ENCODE data around the gene FAM222B.
A peak's percentile ranks its signal among the peaks of the same experiment; 100 is the strongest.
"Not testable (repeated sequence)": the region's sequence is repeated elsewhere in the genome, so short reads cannot be mapped to it uniquely, and the experiment has no call there.

FAM222B gene

DNA sequence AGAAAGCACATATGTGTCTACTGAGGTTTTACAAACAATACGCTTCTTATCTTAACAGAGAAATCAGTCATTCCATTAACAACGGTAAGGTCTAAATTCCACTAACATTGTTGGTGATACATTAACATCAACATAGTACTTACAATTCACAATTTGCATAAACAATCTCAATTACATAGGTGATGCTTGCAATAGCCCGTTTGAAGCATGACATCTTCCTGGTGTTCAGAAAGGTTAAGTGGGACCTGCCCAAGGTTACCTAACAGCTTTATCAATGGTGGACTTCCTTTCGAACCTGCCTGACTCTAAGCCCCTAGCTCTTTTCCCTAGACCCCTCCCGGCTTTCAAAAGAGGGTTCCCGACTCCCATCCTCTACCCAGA, 699 bp downstream of the FAM222B start:
- no peak for DNase-seq (ENCODE audit: low read depth in 2 of 2)

GRCh38 chr17:28839221-28839620, 3.4 kb downstream of the FAM222B start:
- DNase-seq (ENCODE audit: low read depth in 2 of 2) = no peak

DNA sequence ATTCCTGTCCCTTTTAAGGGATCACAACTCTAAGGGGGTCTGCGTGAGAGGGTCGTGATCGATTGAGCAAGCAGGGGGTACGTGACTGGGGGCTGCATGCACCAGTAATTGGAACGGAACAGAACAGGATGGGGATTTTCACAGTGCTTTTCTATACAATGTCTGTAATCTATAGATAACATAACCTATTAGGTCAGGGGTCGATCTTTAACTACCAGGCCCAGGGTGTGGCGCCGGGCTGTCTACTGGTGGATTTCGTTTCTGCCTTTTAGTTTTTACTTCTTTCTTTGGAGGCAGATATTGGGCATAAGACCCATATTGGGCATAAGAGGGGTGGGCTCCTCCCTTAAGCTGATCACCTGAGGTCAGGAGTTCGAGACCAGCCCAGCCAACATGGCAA, 6.0 kb downstream of the FAM222B start:
- DNase-seq (ENCODE audit: low read depth in 2 of 2) = not testable (repeated sequence)

DNA sequence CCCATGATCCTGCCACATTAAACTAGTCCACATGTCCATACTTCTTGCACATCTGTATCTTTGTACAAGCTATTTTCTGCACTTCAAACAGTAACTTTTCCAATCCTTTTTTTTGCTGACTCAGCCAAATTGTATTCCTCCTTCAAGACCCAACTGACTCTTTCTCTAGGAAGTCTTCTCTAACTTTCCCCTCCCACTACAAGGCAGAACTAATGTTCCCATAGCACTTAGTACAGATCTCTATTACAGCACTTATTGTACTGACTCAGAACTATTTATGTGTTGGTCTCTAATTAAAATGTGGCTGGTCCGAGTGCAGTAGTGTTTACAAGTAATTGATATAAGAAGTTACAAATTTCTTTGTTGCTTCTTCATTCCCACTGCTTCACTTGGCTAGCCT, 8.2 kb downstream of the FAM222B start:
- DNase-seq (ENCODE audit: low read depth in 2 of 2) = no peak

GRCh38 chr17:28828294-28829040, 14.1 kb downstream of the FAM222B start:
- no peak for DNase-seq (ENCODE audit: low read depth in 2 of 2)

GRCh38 chr17:28827672-28828071, 14.9 kb downstream of the FAM222B start:
- DNase-seq (ENCODE audit: low read depth in 2 of 2) = no peak

DNA sequence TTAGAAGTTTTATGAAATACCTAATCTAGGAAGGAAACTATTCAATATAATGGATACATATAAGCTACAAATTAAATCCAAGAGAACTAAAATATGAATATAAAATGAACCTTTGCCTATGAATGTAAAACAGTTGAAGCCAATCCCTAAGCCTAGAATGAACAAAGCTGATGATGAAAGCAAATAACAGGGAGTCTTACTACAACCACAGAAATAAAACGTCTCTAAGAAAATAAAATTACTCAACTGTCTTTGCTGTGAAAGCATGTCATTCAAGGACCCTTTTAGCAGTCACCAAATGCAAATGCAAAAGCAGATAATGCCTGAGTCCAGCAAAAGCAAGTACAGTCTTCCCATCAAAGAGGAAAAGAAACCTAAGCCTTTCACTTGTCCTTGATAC, 23.0 kb downstream of the FAM222B start:
- no peak for DNase-seq (ENCODE audit: low read depth in 2 of 2)

- no peak for DNase-seq (ENCODE audit: low read depth in 2 of 2)
Measured at GRCh38 chr17:28818819-28819221, 23.8 kb downstream of the FAM222B start.

GRCh38 chr17:28816540-28816939, 26.1 kb downstream of the FAM222B start:
- no peak for DNase-seq (ENCODE audit: low read depth in 2 of 2)

- DNase-seq (ENCODE audit: low read depth in 2 of 2) = no peak
Measured at GRCh38 chr17:28812748-28813377, 29.7 kb downstream of the FAM222B start.

- DNase-seq (ENCODE audit: low read depth in 2 of 2) = peak; percentile 88 to 90
Measured at GRCh38 chr17:28812091-28812747, 30.4 kb downstream of the FAM222B start.

DNA sequence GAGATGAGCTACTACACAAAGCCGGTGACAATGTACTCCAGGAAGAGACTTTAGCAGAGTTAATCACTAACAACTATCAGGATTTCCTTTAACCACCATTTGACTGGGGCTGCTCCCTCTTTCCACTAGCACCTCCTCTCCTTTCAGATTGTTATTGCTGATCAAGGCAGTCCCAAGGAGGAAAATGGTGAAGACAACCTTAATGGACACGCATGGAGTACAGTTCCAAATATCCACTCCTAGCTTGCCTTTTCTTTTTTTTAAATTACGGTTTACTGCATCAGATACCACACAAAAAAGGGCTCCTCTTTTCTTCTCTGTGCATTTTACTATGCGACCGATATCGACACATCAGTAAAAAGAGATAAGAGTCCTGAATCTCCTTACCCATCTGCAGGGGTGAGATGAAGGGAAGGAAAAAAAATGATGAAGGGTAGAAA, 30.9 kb downstream of the FAM222B start:
- no peak for DNase-seq (ENCODE audit: low read depth in 2 of 2)

GRCh38 chr17:28810437-28810836, 32.2 kb downstream of the FAM222B start:
- no peak for DNase-seq (ENCODE audit: low read depth in 2 of 2)

DNA sequence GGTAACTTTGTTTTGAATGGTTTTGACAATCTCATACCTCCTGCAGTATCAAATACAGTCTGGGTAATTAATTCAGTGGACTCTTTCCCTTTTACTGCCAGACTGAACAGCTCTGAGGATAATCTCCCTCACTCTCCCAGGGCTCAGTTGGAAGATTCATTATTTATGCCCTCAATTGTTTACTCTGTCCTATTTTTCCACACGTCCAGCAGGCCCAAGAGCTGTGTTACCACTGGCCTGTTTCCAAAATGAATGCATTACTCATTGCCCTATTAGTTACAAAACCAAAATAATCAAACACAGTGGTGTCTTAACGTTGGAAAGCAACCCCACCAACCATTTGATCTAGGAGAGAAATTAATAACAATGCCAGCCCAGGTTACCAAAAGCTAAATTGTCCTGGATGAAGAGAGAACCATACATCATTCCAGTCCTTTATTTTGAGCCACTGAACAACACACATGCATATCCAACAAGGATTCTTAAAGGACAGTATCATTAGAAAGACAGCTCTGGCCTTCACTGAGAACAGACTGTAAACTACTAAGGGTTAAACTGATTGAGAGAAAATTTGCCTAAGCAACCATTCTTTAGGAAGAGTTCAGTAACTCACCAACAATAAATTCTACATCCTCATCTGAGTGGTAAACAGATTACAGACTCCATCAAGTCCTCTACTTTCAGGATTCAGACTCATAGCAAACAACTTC, 34.5 kb downstream of the FAM222B start:
- no peak for DNase-seq (ENCODE audit: low read depth in 2 of 2)

DNA sequence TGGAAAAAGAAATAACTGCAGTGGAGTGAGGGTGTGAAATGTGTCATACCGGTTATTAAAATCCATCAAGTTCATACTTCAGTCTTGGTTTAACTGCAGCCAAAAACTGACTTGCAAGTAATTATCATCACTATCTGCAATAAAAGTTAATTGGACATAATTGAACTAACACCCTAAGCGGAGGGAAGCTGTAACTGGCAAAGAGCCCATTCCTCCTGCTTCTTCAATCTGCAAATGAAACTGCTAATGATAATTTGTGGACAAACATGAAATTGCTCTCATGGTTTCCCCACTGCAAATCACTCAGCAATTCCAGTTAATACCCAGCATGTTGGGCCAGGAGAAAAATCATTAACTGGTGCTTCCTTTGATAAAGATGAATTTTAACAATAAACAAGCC, 46.5 kb downstream of the FAM222B start:
- no peak for DNase-seq (ENCODE audit: low read depth in 2 of 2)

DNA sequence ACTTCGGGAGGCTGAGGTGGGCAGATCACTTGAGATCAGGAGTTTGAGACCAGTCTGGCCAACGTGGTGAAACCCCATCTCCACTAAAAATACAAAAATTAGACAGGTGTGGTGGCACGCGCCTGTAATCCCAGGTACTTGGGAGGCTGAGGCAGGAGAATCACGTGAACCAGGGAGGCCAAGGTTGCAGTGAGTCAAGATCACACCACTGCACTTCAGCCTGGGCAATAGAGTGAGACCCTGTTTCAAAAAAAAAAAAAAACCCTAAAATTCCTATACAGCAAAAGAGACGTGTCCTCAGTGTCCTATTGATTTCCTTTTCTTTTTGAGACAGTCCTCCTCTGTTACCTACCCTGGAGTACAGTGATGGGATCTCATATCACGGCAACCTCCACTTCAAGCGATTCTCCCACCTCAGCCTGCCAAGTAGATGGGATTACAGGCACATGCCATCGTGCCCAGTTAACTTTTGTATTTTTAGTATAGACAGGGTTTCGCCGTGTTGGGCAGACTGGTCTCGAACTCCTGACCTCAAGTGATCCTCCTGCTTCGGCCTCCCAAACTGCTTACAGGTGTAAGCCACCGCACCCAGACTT, 47.6 kb downstream of the FAM222B start:
- not testable (repeated sequence) for DNase-seq (ENCODE audit: low read depth in 2 of 2)

GRCh38 chr17:28792877-28793661, 49.5 kb downstream of the FAM222B start:
- no peak for DNase-seq (ENCODE audit: low read depth in 2 of 2)

- DNase-seq (ENCODE audit: low read depth in 2 of 2) = no peak
Measured at GRCh38 chr17:28788100-28788499, 54.5 kb downstream of the FAM222B start.

- DNase-seq (ENCODE audit: low read depth in 2 of 2) = no peak
Measured at GRCh38 chr17:28783161-28783560, 59.4 kb downstream of the FAM222B start.

- DNase-seq (ENCODE audit: low read depth in 2 of 2) = not testable (repeated sequence)
Measured at GRCh38 chr17:28779601-28780000, 63.0 kb downstream of the FAM222B start.

DNA sequence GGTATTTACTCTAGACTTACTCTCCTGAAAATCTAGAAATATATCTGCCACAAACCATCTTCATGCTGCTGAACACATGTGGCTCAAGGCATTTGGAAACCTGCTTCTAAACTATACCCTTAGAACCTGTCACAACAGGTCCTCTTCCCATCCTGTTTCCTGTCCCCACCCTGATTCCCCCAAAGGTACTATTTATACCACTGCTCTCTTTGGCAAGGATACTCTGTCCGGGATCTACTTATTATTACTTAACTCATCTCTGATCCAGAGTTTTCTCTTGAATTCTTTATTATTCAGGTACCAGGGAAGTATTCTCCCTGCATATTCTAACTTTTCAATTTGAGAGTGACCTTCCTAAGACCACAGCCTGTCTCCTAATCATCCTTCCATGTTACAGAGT, 65.4 kb downstream of the FAM222B start:
- no peak for DNase-seq (ENCODE audit: low read depth in 2 of 2)

All from stimulated activated CD8-positive, alpha-beta memory T cell treated with anti-CD3 and anti-CD28 coated beads, Interleukin-15, amount 100 ng/mL, for 4 hours (primary cell).